Measurements from ENCODE around the gene TMEM171.

The TMEM171 gene

GRCh38 chr5:73151766-73152410 lies 31.5 kb downstream of the TMEM171 start:
- no peak for DNase-seq (ENCODE audit: low read depth in 4 of 4, low spot score in 1 of 4)

DNA sequence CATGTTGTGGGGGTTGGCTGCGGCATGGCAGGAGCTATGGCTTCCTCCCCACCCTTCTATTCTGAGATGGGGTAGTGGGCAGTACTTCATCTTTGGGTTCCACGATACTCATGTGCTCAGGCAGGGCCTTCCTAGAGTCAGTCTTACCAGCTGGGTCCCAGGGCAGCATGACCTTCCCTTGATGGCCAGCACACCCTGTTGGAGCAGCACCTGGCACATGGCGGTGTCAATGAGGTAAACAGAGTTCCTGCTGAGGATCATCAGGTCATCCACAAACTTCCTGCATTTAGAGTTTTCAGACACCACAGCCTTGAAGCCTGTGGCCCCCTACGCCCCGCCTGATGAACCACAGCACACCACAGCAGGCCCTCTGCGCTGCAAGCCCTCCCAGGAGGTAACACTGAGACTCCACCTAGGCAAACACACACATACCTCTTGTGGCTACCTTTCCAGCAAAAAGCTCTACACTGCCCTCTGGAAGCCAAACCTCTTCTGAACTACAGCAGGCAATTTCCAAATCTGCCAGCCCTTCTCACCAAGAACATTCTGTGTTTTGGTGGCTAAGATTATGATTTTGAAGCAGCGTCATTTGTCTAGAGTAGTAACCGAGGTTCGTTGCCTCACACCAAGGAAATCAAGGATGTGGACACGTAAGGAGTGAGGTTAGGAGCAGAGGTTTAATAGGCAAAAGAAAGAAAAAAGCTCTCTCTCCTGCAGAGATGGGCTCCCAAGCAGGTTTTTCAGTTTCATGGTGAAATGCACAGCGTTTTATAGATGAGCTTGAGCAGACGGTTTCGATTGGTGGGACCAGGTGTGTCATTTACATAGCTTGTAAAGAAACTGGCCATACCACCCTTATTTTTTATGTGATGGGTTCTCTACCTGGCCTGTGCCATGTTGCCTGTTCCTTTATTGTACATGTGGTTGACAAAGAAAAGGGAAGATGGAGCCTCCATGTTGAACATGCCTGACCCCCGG lies 32.3 kb downstream of the TMEM171 start:
- DNase-seq (ENCODE audit: low read depth in 4 of 4, low spot score in 1 of 4), result no peak

- no peak for DNase-seq (ENCODE audit: low read depth in 4 of 4, low spot score in 1 of 4)
Measured at GRCh38 chr5:73153513-73153912, 33.1 kb downstream of the TMEM171 start.

GRCh38 chr5:73154208-73155006 lies 34.0 kb downstream of the TMEM171 start:
- no peak for DNase-seq (ENCODE audit: low read depth in 4 of 4, low spot score in 1 of 4)

DNA sequence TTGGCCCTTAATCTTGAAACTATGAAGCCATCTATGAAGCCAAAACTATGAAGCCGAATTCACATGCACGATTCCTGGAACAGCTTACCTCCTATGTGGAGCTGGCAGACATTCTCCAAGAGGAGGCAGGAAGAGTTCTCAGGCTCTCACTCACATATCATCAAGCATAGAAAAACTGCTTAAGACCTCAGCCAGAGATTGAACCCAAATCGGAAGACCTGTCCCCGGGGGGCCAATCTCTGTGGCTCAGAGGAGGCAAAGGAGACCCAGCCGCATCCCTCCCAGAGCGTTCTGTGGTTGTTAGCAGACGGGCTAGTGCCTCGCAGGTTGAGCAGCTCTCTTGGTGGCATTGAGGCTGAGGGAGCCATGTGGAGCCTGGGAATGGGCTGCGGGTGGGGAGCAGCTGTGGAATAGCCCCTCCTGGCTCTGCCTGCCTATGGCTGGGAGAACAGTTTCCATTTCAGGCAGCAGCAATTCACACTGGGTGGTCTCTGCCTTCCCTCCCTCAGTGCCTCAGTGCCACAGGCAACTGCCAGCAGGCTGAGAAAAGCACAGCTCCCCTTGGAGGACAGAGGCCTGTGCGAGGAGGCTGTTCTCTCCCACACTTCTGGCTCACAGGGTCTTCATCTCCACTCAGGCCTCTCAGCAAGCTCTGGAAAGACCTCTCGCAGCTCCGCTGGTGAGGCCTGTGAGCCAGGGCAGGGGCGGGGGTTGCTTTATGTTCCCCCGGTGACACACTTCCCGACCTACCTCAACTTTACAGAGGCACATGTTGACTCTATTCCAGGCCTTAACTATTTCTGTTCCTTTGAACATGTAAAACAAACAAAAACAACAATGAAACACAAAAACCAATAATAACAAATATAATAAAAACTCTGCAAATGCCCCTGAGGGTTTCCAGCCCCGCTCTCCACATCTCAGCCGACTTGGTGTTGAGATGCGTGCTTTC lies 35.2 kb downstream of the TMEM171 start:
- DNase-seq (ENCODE audit: low read depth in 4 of 4, low spot score in 1 of 4), result no peak

- no peak for DNase-seq (ENCODE audit: low read depth in 4 of 4, low spot score in 1 of 4)
Measured at GRCh38 chr5:73157414-73158303, 37.3 kb downstream of the TMEM171 start.

DNA sequence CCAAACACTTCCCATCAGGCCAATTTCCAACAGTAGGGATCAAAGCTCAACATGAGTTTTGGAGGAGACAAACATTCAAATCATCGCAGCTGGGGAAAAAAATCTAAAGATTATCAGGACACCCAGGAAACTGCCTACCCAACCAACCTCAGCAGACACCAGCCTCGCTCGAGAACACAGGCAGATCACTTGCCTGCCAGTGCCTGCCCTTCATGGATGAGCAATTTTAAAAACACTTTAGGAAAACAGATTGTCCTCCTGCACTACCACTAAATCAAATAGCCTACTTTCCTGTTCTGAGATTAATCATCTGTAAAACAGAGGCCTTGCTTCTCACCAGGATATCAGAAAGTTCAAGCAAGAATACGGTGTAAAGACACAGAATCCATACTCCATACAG lies 37.9 kb downstream of the TMEM171 start:
- no peak for DNase-seq (ENCODE audit: low read depth in 4 of 4, low spot score in 1 of 4)

DNA sequence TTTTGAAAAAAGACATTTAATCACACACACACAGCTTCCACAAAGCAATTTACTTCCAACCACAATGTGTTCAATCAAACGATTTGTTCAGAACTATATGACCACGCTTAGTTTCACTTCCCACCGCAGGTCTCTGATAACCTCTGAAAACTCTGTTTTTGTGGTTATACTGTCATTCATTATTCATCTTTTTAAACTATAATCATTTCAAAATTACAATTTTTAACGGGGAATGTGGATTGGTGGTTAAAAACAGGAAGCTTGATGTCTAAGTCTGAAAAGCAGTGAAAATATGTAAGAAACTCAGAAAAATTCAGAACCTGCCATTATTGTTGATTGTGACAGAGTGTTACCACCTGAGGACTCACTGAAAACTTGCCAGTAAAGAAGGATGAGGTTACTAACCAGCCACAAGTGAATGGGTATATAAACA lies 39.9 kb downstream of the TMEM171 start:
- peak; percentile 30 to 64 (median 62) for DNase-seq (ENCODE audit: low read depth in 4 of 4, low spot score in 1 of 4)

GRCh38 chr5:73170522-73170921 lies 50.1 kb downstream of the TMEM171 start:
- no peak for DNase-seq (ENCODE audit: low read depth in 4 of 4, low spot score in 1 of 4)

DNA sequence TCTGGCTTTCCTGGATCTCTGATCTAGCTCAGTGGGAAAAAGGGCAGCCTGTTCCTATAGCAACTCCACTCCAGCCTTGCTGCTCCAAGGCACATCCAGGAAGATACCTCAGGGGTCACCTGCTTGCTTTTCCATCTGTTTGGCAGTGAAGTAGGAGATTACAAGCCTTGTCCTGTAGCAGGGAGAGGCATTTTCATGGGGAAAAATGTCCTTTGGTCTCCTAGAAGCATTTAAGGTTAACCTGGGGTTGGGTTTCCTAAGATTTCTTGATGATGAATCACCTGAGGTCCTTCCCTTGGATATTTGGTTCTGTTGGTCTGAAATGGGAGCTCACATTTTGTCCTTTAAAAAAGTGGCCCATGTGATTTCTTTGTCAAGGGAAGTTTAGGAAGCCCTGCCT lies 51.1 kb downstream of the TMEM171 start:
- DNase-seq (ENCODE audit: low read depth in 4 of 4, low spot score in 1 of 4), result no peak

GRCh38 chr5:73172951-73173350 lies 52.6 kb downstream of the TMEM171 start, which contains the start of gene TMEM174:
TSS of gene TMEM174 (plus strand) at chr5:73173193. CDS start at chr5:73173244, 51 bp downstream.
- no peak for DNase-seq (ENCODE audit: low read depth in 4 of 4, low spot score in 1 of 4)

DNA sequence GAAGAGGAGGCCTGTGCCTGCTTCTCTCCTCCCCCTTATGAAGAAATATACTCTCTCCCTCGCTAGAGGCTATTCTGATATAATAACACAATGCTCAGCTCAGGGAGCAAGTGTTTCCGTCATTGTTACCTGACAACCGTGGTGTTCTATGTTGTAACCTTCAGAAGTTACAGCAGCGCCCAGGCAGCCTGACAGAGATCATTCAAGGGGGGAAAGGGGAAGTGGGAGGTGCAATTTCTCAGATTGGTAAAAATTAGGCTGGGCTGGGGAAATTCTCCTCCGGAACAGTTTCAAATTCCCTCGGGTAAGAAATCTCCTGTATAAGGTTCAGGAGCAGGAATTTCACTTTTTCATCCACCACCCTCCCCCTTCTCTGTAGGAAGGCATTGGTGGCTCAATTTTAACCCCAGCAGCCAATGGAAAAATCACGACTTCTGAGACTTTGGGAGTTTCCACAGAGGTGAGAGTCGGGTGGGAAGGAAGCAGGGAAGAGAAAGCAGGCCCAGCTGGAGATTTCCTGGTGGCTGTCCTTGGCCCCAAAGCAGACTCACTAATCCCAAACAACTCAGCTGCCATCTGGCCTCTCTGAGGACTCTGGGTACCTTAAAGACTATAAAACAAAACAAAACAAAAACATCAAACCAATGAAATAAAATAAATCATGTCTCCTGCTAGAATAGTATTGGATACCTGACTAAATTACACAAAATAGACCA lies 53.9 kb downstream of the TMEM171 start:
- DNase-seq (ENCODE audit: low read depth in 4 of 4, low spot score in 1 of 4), result no peak

DNA sequence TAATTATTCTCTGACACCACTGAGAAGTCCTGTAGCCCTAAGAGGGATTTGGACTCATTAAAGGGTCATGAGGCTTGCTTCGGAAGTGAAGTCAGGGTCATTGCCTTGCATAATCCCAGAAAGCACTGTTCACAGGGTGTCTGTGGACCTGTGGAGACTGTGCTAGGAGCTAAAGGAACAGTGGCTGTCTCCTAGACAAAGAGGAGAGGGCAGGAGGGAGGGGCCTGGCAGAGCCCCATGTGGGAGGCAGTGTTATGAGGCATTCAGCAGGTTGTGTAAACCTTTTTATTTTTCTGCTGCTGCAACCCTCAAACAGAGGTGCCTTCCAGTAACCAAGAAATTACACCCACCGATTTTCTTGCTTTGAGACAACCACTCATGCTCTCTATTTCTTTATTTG lies 55.9 kb downstream of the TMEM171 start:
- no peak for DNase-seq (ENCODE audit: low read depth in 4 of 4, low spot score in 1 of 4)

DNA sequence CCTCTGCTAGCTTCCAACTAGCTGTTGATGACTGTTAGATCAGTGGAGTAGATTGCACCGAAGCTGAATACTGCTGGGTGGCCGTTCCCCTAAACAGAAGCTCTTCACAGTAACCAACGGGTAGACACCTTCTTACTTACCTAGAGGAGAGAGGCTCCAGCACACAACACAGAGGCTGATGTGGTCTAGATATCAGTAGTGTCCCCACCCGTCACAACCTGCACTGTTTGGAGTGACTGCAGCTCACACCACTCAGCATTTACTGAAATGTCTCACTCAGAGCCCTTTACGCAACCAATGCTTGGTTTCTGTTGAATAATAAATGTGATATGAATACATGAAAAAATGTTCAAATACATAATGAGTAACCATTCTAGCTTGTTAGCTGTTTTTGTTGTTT lies 57.9 kb downstream of the TMEM171 start:
- no peak for DNase-seq (ENCODE audit: low read depth in 4 of 4, low spot score in 1 of 4)

DNA sequence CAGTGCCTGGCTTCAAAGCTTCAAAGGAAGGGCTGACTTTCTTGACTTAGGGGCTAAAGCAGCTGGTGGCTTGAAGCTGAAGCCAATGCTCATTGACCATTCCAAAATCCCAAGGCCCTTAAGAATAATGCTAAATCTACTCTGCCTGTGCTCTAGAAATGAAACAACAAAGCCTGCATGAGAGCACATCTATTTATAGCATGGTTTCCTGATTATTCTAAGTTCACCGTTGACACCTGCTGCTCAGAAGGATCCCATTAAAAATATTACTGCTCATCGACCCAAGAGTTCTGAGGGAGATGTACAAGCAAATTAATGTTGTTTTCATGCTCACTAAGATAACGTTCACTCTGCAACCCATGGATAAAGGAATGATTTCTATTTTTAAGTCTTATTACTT lies 59.4 kb downstream of the TMEM171 start:
- DNase-seq (ENCODE audit: low read depth in 4 of 4, low spot score in 1 of 4), result no peak

DNA sequence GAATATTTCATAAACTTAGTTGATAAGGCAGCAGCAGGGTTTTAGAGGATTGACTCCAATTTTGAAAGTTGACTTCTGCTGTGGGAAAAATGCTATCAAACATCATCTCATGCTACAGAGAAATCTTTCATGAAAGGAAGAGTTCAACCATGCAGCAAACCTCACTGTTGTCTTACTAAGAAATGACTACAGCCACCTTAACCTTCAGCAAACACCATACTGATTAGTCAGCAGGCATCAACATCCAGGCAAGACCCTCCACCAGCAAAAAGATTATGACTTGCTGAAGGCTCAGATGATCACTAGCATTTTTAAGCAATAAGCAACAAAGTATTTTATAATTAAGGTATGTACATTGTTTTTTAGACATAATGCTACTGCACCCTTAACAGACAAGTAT lies 60.2 kb downstream of the TMEM171 start:
- no peak for DNase-seq (ENCODE audit: low read depth in 4 of 4, low spot score in 1 of 4)

Data from stimulated activated CD4-positive, alpha-beta T cell treated with anti-CD3 and anti-CD28 coated beads, Interleukin-1b, Interleukin-23, amount 100 ng/mL, for 24 hours (primary cell).